Lung (tissue), 12 donors: ENCODE data around the gene FUNDC1. TPM values are rescaled to one million over a fixed set of nuclear protein-coding genes. Genes with fewer than 3 reads are reported as not detected.

Experiments
- ATAC-seq: fragments of 200-7000 bp; cut with Tn5 transposase; one replicate; pipeline ENCODE4 v1.9.1; 2020; ENCODE audit warnings: moderate number of reproducible peaks; ENCODE audit not compliant: insufficient read depth, low FRiP score
- DNase-seq, 3 donors: peaks; one replicate each; pipeline ENCODE4 v3.0.0-alpha.2; 2013 to 2017
- H3K27ac ChIP-seq, 2 donors: one replicate each; pipeline ENCODE4 v1.5.1; 2013; ENCODE audit warnings: mild to moderate bottlenecking in 2 of 2, moderate library complexity in 2 of 2, control low read depth in 1 of 2, inconsistent platforms in 1 of 2, low read depth in 1 of 2, low read length in 1 of 2
- H3K27me3 ChIP-seq, 3 donors: one replicate each; pipeline ENCODE4 v1.5.1; 2013; ENCODE audit warnings: low read length in 2 of 3; ENCODE audit not compliant: control insufficient read depth in 3 of 3, insufficient read depth in 3 of 3
- H3K36me3 ChIP-seq, 4 donors: one replicate each; pipeline ENCODE4 v1.5.1; 2013; ENCODE audit warnings: low read length in 4 of 4, mild to moderate bottlenecking in 1 of 4, moderate library complexity in 1 of 4; ENCODE audit not compliant: control insufficient read depth in 4 of 4, insufficient read depth in 4 of 4
- H3K4me1 ChIP-seq, 5 donors: one replicate each; pipeline ENCODE4 v1.5.1; 2013; ENCODE audit warnings: low read length in 5 of 5, mild to moderate bottlenecking in 2 of 5, moderate library complexity in 1 of 5; ENCODE audit not compliant: control insufficient read depth in 5 of 5, insufficient read depth in 5 of 5
- H3K4me3 ChIP-seq: one replicate; pipeline ENCODE4 v1.5.1; 2013; ENCODE audit warnings: mild to moderate bottlenecking, control low read depth, moderate library complexity
- H3K9ac ChIP-seq, 2 donors: one replicate each; pipeline ENCODE4 v1.5.1; 2013; ENCODE audit warnings: low read length in 2 of 2, control low read depth in 1 of 2; ENCODE audit not compliant: insufficient read depth in 1 of 2
- H3K9me3 ChIP-seq, 4 donors: one replicate each; pipeline ENCODE4 v1.5.1; 2013; ENCODE audit warnings: low read length in 3 of 4, mild to moderate bottlenecking in 1 of 4, moderate library complexity in 1 of 4; ENCODE audit not compliant: control insufficient read depth in 4 of 4, insufficient read depth in 3 of 4
- CTCF ChIP-seq: IDR thresholded peaks from 2 replicates; pipeline ENCODE4 v1.5.1; 2012; ENCODE audit warnings: mild to moderate bottlenecking; ENCODE audit errors: control extremely low read depth, extremely low read depth
- WGBS, 2 donors: extraction: QIAGEN DNeasy Blood & Tissue Kit; methylation state at CpG; one replicate each; pipeline ENCODE4 v1.1.7; 2013; 5-methylcytosine and 5-hydroxymethylcytosine counted together
- polyA plus RNA-seq, 2 donors: library from polyadenylated mRNA; stranded (reverse); fragments of 200-250 nt; gene quantifications; one replicate each; pipeline ENCODE4 v1.2.1, GENCODE V29; 2013
- total RNA-seq, 2 donors: library from RNA; depleted of rRNA in 1 of 2; stranded (reverse); fragments of >200 nt in 1 of 2; gene quantifications; one replicate each; pipeline ENCODE4 v1.2.1, GENCODE V29; 2014 to 2021
- donor health status: control.
- donor health status: control.
- donor health status: Bipolar disorder and iron deficiency.
- donor health status: healthy.
- donor health status: DM: yes; HTN: yes; CAD: no.

FUNDC1 gene
- total and polyA plus RNA-seq, 4 donors, result 10.0 to 16.0 (median 13.5) TPM

GRCh38 chrX:44503560-44503959 lies 39.1 kb downstream of the FUNDC1 start:
- H3K27me3 ChIP-seq, result peaks cover 0 to 2% (median 0%) of the 10 kb centered on the region in 3 donors
- ATAC-seq (no peak), DNase-seq (no peak)
- no peak overlapping the region for H3K4me3 ChIP-seq
- WGBS, 2 donors, result 65 to 81% methylated on average over 4 of the region's 4 CpGs
- no peaks in the 10 kb centered on the region for H3K9me3 ChIP-seq
- no peak for TF ChIP-seq CTCF
- H3K9ac ChIP-seq, result no peak overlapping the region
- H3K27ac ChIP-seq, result no peak overlapping the region
- no peaks in the 10 kb centered on the region for H3K4me1 ChIP-seq
- H3K36me3 ChIP-seq, result no peaks in the 10 kb centered on the region

GRCh38 chrX:44495091-44495490 lies 47.6 kb downstream of the FUNDC1 start:
- H3K9ac ChIP-seq, result no peak overlapping the region
- ATAC-seq, result no peak
- H3K9me3 ChIP-seq, result no peaks in the 10 kb centered on the region
- no peak overlapping the region for H3K4me3 ChIP-seq
- no peaks in the 10 kb centered on the region for H3K4me1 ChIP-seq
- no peak for TF ChIP-seq CTCF
- H3K36me3 ChIP-seq, result no peaks in the 10 kb centered on the region
- WGBS, 2 donors, result 97 to 100% methylated on average over 1 of the region's 1 CpG
- no peak for DNase-seq
- peaks cover 0 to 2% (median 0%) of the 10 kb centered on the region in 3 donors for H3K27me3 ChIP-seq
- H3K27ac ChIP-seq, result no peak overlapping the region

- Histone ChIP-seq H3K27ac (no peak overlapping the region), H3K9ac (no peak overlapping the region), H3K36me3 (no peaks in the 10 kb centered on the region), H3K27me3 (peaks cover 0 to 3% (median 2%) of the 10 kb centered on the region in 3 donors), H3K9me3 (no peaks in the 10 kb centered on the region), H3K4me3 (no peak overlapping the region), H3K4me1 (no peaks in the 10 kb centered on the region)
- ATAC-seq (no peak), DNase-seq (no peak)
- TF ChIP-seq CTCF, result no peak
- WGBS, 2 donors, result 35 to 70% methylated on average over 4 of the region's 4 CpGs
Measured at GRCh38 chrX:44494357-44494756, 48.3 kb downstream of the FUNDC1 start.

- Histone ChIP-seq H3K4me3 (no peak overlapping the region), H3K27ac (no peak overlapping the region), H3K4me1 (no peaks in the 10 kb centered on the region), H3K9me3 (no peaks in the 10 kb centered on the region), H3K36me3 (no peaks in the 10 kb centered on the region), H3K27me3 (peaks cover 0 to 10% (median 4%) of the 10 kb centered on the region in 3 donors), H3K9ac (no peak overlapping the region)
- ATAC-seq, result no peak
- no peak for TF ChIP-seq CTCF
- peak in 2 of 3 donors; percentile 24 to 33 for DNase-seq
- 73 to 82% methylated on average over 4 of the region's 4 CpGs for WGBS, 2 donors
Measured at GRCh38 chrX:44489515-44489914, 53.1 kb downstream of the FUNDC1 start.
